Measurements from ENCODE around the gene USP49. TPM values are rescaled to one million over a fixed set of nuclear protein-coding genes. Genes with fewer than 3 reads are reported as not detected.

The USP49 gene
- total RNA-seq, 6 donors from 2014 or later: 2.7 to 16.8 (median 4.3) TPM

GRCh38 chr6:41935685-41936072 is 40.5 kb upstream of the USP49 start:
- Histone ChIP-seq H3K27me3 (no peaks in the 10 kb centered on the region), H3K4me1 (peaks cover 54 to 59% (median 58%) of the 10 kb centered on the region in 4 donors)

GRCh38 chr6:41935193-41935574 is 40.0 kb upstream of the USP49 start:
- H3K4me3 ChIP-seq: no peak overlapping the region
- peaks cover 37 to 72% (median 61%) of the 10 kb centered on the region in 4 donors for H3K36me3 ChIP-seq
- H3K27me3 ChIP-seq: no peaks in the 10 kb centered on the region
- H3K4me1 ChIP-seq: peaks cover 51 to 54% (median 53%) of the 10 kb centered on the region in 4 donors
- no peaks in the 10 kb centered on the region for H3K9me3 ChIP-seq
- TF ChIP-seq POLR2AphosphoS5 (IDR thresholded peaks at IDR 0.05) (no peak), POLR2A (IDR thresholded peaks at IDR 0.05) (no peak), EP300 (IDR thresholded peaks at IDR 0.05) (no peak)
- DNase-seq: no peak
- H3K27ac ChIP-seq: peak overlapping the region in 3 of 4 donors; percentile 21 to 85 (median 35)
- WGBS, 2 donors: 56 to 57% methylated on average over 1 of the region's 1 CpG
- ATAC-seq (ENCODE audit: low FRiP score in 2 of 2): no peak

More at GRCh38 chr6:41935685-41936072, 40.5 kb upstream of the USP49 start:
- DNase-seq (peak in 1 of 2 donors; percentile 62), ATAC-seq (ENCODE audit: low FRiP score in 2 of 2) (no peak)
- Histone ChIP-seq H3K27ac (peak overlapping the region; percentile 52 to 91 (median 86)), H3K9me3 (no peaks in the 10 kb centered on the region), H3K4me3 (no peak overlapping the region), H3K36me3 (peaks cover 33 to 67% (median 57%) of the 10 kb centered on the region in 4 donors)
- no peak for TF ChIP-seq CTCF (IDR thresholded peaks at IDR 0.05)
- no peak for TF ChIP-seq POLR2AphosphoS5 (IDR thresholded peaks at IDR 0.05)
- TF ChIP-seq EP300 (IDR thresholded peaks at IDR 0.05): no peak
- no peak for TF ChIP-seq POLR2A (IDR thresholded peaks at IDR 0.05)
- WGBS, 2 donors: 72 to 86% methylated on average over 6 to 8 of the region's 8 CpGs

GRCh38 chr6:41934278-41935192 is 39.4 kb upstream of the USP49 start:
- Histone ChIP-seq H3K9me3 (no peaks in the 10 kb centered on the region), H3K27me3 (no peaks in the 10 kb centered on the region), H3K4me3 (no peak overlapping the region), H3K27ac (peak overlapping the region in 2 of 4 donors; percentile 21 to 35), H3K36me3 (peaks cover 37 to 78% (median 68%) of the 10 kb centered on the region in 4 donors), H3K4me1 (peaks cover 44 to 48% (median 46%) of the 10 kb centered on the region in 4 donors)
- TF ChIP-seq POLR2A (IDR thresholded peaks at IDR 0.05) (peak in 1 of 4 donors; percentile 19), EP300 (IDR thresholded peaks at IDR 0.05) (no peak)
- WGBS, 2 donors: 76 to 78% methylated on average over 7 of the region's 7 CpGs
- DNase-seq: no peak
- ATAC-seq (ENCODE audit: low FRiP score in 2 of 2): no peak

GRCh38 chr6:41932378-41932777 is 37.2 kb upstream of the USP49 start:
- DNase-seq (no peak), ATAC-seq (ENCODE audit: low FRiP score in 2 of 2) (no peak)
- WGBS, 2 donors: 89 to 94% methylated on average over 13 to 15 of the region's 15 CpGs
- Histone ChIP-seq H3K27me3 (no peaks in the 10 kb centered on the region), H3K27ac (no peak overlapping the region), H3K4me1 (peaks cover 23 to 26% (median 25%) of the 10 kb centered on the region in 4 donors), H3K4me3 (no peak overlapping the region), H3K36me3 (peaks cover 41 to 99% (median 83%) of the 10 kb centered on the region in 4 donors), H3K9me3 (no peaks in the 10 kb centered on the region)
- TF ChIP-seq EP300 (IDR thresholded peaks at IDR 0.05): no peak
- TF ChIP-seq POLR2A (IDR thresholded peaks at IDR 0.05): no peak
- TF ChIP-seq POLR2AphosphoS5 (IDR thresholded peaks at IDR 0.05): no peak
- TF ChIP-seq CTCF (IDR thresholded peaks at IDR 0.05): no peak

- Histone ChIP-seq H3K4me1 (peaks cover 17 to 20% (median 19%) of the 10 kb centered on the region in 4 donors), H3K4me3 (no peak overlapping the region), H3K27me3 (no peaks in the 10 kb centered on the region), H3K36me3 (peaks cover 42 to 99% (median 83%) of the 10 kb centered on the region in 4 donors), H3K9me3 (no peaks in the 10 kb centered on the region), H3K27ac (no peak overlapping the region)
- TF ChIP-seq POLR2A (IDR thresholded peaks at IDR 0.05): no peak
- TF ChIP-seq EP300 (IDR thresholded peaks at IDR 0.05): no peak
- no peak for TF ChIP-seq POLR2AphosphoS5 (IDR thresholded peaks at IDR 0.05)
- no peak for TF ChIP-seq CTCF (IDR thresholded peaks at IDR 0.05)
- DNase-seq (no peak), ATAC-seq (ENCODE audit: low FRiP score in 2 of 2) (no peak)
- 29 to 35% methylated on average over 2 of the region's 2 CpGs for WGBS, 2 donors
Observed at GRCh38 chr6:41931792-41932191, 36.6 kb upstream of the USP49 start.
